Esophagus muscularis mucosa (tissue), 4 donors: ENCODE measurements around the gene TMEM51. TPM values are rescaled to one million over a fixed set of nuclear protein-coding genes. Genes with fewer than 3 reads are reported as not detected.

Experiments used
- DNase-seq: peaks from one replicate; pipeline ENCODE4 v3.0.0-alpha.2; 2017; ENCODE audit errors: extremely low spot score
- H3K27ac ChIP-seq, 4 donors: fragments of 200-600 bp; sonication (generic); replicated peaks in 1 of 4; 1 replicate in 3 of 4; 2 replicates in 1 of 4; pipeline ENCODE4 v1.5.1; 2016 to 2019; ENCODE audit warnings: mild to moderate bottlenecking in 1 of 4
- H3K27me3 ChIP-seq, 4 donors: fragments of 200-600 bp; sonication (generic); one replicate each; pipeline versions ENCODE4 v1.5.1 to v1.6.0; 2016 to 2019
- H3K36me3 ChIP-seq, 4 donors: fragments of 200-600 bp; sonication (generic); one replicate each; pipeline ENCODE4 v1.5.1; 2016 to 2019
- H3K4me1 ChIP-seq, 4 donors: fragments of 200-600 bp; sonication (generic); one replicate each; pipeline ENCODE4 v1.5.1; 2016 to 2019
- H3K4me3 ChIP-seq, 4 donors: fragments of 200-600 bp; sonication (generic); 1 replicate in 2 of 4; 2 replicates in 2 of 4; pipeline ENCODE4 v1.5.1; 2016 to 2019; ENCODE audit warnings: mild to moderate bottlenecking in 4 of 4, moderate library complexity in 1 of 4
- H3K9me3 ChIP-seq, 4 donors: fragments of 200-600 bp; sonication (generic); 1 replicate in 3 of 4; 2 replicates in 1 of 4; pipeline ENCODE4 v1.5.1; 2016 to 2019
- CTCF ChIP-seq, 3 experiments: fragments of 200-600 bp in 2 of 3; fragments of 450-650 bp in 1 of 3; sonication (generic) in 2 of 3; IDR thresholded peaks; one replicate each; pipeline ENCODE4 v1.5.1; 2017 to 2019; ENCODE audit warnings: antibody characterized with exemption in 3 of 3, mild to moderate bottlenecking in 2 of 3, moderate library complexity in 1 of 3
- EP300 ChIP-seq: sonication (generic); formaldehyde crosslinking; IDR thresholded peaks from one replicate; pipeline ENCODE4 v1.6.1; 2017; ENCODE audit warnings: antibody characterized with exemption
- POLR2A ChIP-seq: fragments of 450-650 bp; IDR thresholded peaks from one replicate; pipeline ENCODE4 v1.6.1; 2017; ENCODE audit warnings: antibody characterized with exemption, moderate library complexity, mild to moderate bottlenecking, low read depth
- POLR2AphosphoS5 ChIP-seq, 2 donors: sonication (generic); formaldehyde crosslinking; IDR thresholded peaks; one replicate each; pipeline ENCODE4 v1.6.1; 2017; ENCODE audit warnings: antibody characterized with exemption in 2 of 2
- WGBS: methylation state at CpG from one replicate; pipeline ENCODE4 v1.1.5; 2018; 5-methylcytosine and 5-hydroxymethylcytosine counted together
- intact Hi-C: fragments of 100-400 bp; cut with DNase I; formaldehyde crosslinking; loops from one replicate; pipeline ENCODE4 v1.15.1; 2023
- total RNA-seq, 4 donors: library from RNA; depleted of rRNA; stranded (reverse); fragments of >200 nt; gene quantifications; one replicate each; pipeline versions ENCODE4 v1.1.0 to v1.2.1, GENCODE V29; 2016

The TMEM51 gene
- total RNA-seq, 4 donors from 2014 or later = 8.6 to 17.2 (median 11.4) TPM

GRCh38 chr1:15151871-15152270, 1.7 kb upstream of the TMEM51 start:
- DNase-seq = no peak
- H3K4me3 ChIP-seq = peak overlapping the region in 3 of 4 donors; percentile 82 to 95 (median 89)
- peaks cover 20 to 60% (median 52%) of the 10 kb centered on the region in 4 donors for H3K4me1 ChIP-seq
- intact Hi-C loops = loop anchor here (2.0 kb wide), 1 partner anchor 121 kb away; no protein-coding TSS in a partner anchor
- 73% methylated on average over 3 of the region's 3 CpGs for WGBS
- peak overlapping the region; percentile 85 to 94 (median 90) for H3K27ac ChIP-seq
- no peaks in the 10 kb centered on the region for H3K9me3 ChIP-seq
- no peaks in the 10 kb centered on the region for H3K36me3 ChIP-seq
- peaks cover 0 to 8% (median 0%) of the 10 kb centered on the region in 4 donors for H3K27me3 ChIP-seq
- no peak for TF ChIP-seq EP300
- no peak for TF ChIP-seq CTCF (IDR thresholded peaks at IDR 0.05)
- no peak for TF ChIP-seq POLR2AphosphoS5 (IDR thresholded peaks at IDR 0.05)
- no peak for TF ChIP-seq POLR2A

- 0% methylated on average over 12 of the region's 61 CpGs for WGBS
- Histone ChIP-seq H3K27me3 (peaks cover 0 to 8% (median 0%) of the 10 kb centered on the region in 4 donors), H3K9me3 (no peaks in the 10 kb centered on the region), H3K4me1 (peaks cover 20 to 65% (median 57%) of the 10 kb centered on the region in 4 donors), H3K27ac (peak overlapping the region; percentile 85 to 94 (median 90)), H3K36me3 (no peaks in the 10 kb centered on the region), H3K4me3 (peak overlapping the region; percentile 82 to 95 (median 88))
- intact Hi-C loops = loop anchor here (2.0 kb wide), 1 partner anchor 120 kb away; no protein-coding TSS in a partner anchor
- TF ChIP-seq CTCF (IDR thresholded peaks at IDR 0.05) (peak; percentile 71 to 77 (median 73)), EP300 (no peak), POLR2AphosphoS5 (IDR thresholded peaks at IDR 0.05) (peak; percentile 73 to 78)
- DNase-seq = peak; percentile 96
Observed at GRCh38 chr1:15152318-15153183, 996 bp upstream of the TMEM51 start.

DNA sequence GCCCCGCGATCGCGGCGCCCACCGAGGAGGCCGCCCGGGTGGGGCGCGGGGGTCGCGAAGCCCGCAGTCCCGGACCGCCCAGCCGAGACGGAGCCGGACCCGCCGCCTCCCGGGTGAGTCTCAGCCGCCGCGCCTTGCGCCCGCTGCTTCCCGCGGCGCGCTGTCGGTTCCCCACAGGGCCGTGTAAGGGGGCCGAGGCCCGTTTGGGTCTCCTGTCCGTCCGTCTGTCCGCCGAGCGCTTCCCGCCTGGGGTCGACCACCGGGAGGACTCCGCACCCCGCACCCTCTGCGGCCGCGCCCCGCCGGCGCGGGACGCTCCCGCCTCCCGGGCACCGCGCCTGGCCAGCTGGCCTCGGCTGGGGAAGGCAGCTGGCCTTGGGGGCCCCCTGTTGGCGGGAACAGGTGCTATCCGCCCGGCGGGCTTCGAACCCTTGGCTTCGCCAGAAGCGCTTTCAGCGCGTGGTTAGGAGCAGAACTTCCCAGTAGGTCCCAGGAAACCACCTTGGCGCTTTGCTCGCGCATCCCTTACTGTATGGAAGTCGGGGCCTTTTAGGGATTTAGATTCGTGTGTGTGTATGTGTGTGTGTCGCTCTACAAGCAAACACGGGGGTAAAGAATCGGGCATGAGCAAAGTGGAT, 414 bp downstream of the TMEM51 start:
- intact Hi-C loops = loop anchor here (2.0 kb wide), 1 partner anchor 119 kb away; no protein-coding TSS in a partner anchor
- no CpG with 5 or more reads among the region's 74 CpGs for WGBS
- H3K27ac ChIP-seq = peak overlapping the region; percentile 85 to 94 (median 90)
- DNase-seq = no peak
- H3K36me3 ChIP-seq = no peaks in the 10 kb centered on the region
- H3K27me3 ChIP-seq = peaks cover 0 to 8% (median 0%) of the 10 kb centered on the region in 4 donors
- peaks cover 21 to 80% (median 69%) of the 10 kb centered on the region in 4 donors for H3K4me1 ChIP-seq
- H3K9me3 ChIP-seq = no peaks in the 10 kb centered on the region
- TF ChIP-seq POLR2A (no peak), CTCF (IDR thresholded peaks at IDR 0.05) (peak; percentile 59 to 76 (median 59)), POLR2AphosphoS5 (IDR thresholded peaks at IDR 0.05) (peak in 1 of 2 donors; percentile 14)
- H3K4me3 ChIP-seq = peak overlapping the region; percentile 82 to 95 (median 88)

DNA sequence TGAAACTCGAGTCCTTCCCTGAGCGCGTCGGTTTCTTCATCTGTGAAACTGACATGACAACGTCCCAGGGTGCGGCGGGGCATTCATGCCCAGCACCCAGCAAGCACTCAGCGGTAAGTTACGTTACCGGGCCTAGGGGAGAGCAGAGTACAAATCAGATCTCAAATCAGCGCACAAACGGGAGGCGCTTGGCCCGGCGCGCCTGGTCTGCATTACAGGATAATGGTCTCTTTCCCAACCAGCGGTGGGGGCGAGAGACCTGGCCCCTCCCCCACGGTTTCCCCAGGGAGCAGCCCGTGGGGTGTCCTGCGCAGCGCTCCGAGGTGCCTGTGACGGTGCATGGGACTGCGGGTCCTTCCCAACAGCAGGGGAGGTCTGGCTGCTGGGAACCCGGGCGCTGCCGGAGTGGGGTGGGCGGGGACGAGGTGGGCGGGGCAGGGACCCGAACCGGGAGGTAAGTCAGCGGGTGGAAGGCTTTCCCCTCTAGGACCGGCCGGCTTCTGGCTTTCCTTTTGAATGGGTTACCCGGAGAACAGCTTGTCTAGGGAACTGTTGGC, 1.0 kb downstream of the TMEM51 start:
- Histone ChIP-seq H3K4me3 (peak overlapping the region; percentile 82 to 95 (median 88)), H3K9me3 (no peaks in the 10 kb centered on the region), H3K27me3 (peaks cover 0 to 8% (median 0%) of the 10 kb centered on the region in 4 donors), H3K36me3 (no peaks in the 10 kb centered on the region), H3K27ac (peak overlapping the region; percentile 85 to 94 (median 90)), H3K4me1 (peaks cover 23 to 86% (median 74%) of the 10 kb centered on the region in 4 donors)
- TF ChIP-seq EP300 (no peak), POLR2AphosphoS5 (IDR thresholded peaks at IDR 0.05) (no peak), CTCF (IDR thresholded peaks at IDR 0.05) (no peak), POLR2A (no peak)
- intact Hi-C loops = no loop called here
- WGBS = 26% methylated on average over 13 of the region's 37 CpGs
- no peak for DNase-seq
